KMS-11 (cell line): ENCODE data around the gene CTNNA1.

ENCODE experiments used
- H2AFZ ChIP-seq: fragments of 200-600 bp; sonication (generic); 2 replicates; pipeline ENCODE4 v1.6.1; 2016; ENCODE audit warnings: antibody characterized with exemption, mixed run types, low read depth
- H3K27ac ChIP-seq: fragments of 200-600 bp; sonication (generic); 2 replicates; pipeline ENCODE4 v1.6.1; 2016; ENCODE audit warnings: mild to moderate bottlenecking, mixed run types
- H3K27me3 ChIP-seq: fragments of 200-600 bp; sonication (generic); 2 replicates; pipeline ENCODE4 v1.6.1; 2017; ENCODE audit warnings: mild to moderate bottlenecking, low read depth, mixed run types, moderate library complexity; ENCODE audit not compliant: insufficient read depth
- H3K36me3 ChIP-seq: fragments of 200-600 bp; sonication (generic); 2 replicates; pipeline ENCODE4 v1.6.1; 2017; ENCODE audit warnings: mild to moderate bottlenecking, mixed run types; ENCODE audit not compliant: insufficient read depth
- H3K4me1 ChIP-seq: fragments of 200-600 bp; sonication (generic); 2 replicates; pipeline ENCODE4 v1.6.1; 2016; ENCODE audit warnings: mild to moderate bottlenecking, low read depth, mixed run types; ENCODE audit not compliant: poor library complexity, severe bottlenecking
- H3K4me2 ChIP-seq: fragments of 200-600 bp; sonication (generic); 2 replicates; pipeline ENCODE4 v1.7.0; 2016; ENCODE audit warnings: mild to moderate bottlenecking, mixed run types
- H3K4me3 ChIP-seq: fragments of 200-600 bp; sonication (generic); IDR thresholded peaks from 2 replicates; pipeline ENCODE4 v1.6.1; 2017; ENCODE audit warnings: low read depth, low read length, mixed read lengths; ENCODE audit not compliant: insufficient read depth
- H3K79me2 ChIP-seq: fragments of 200-600 bp; sonication (generic); 2 replicates; pipeline ENCODE4 v1.6.1; 2016; ENCODE audit warnings: low read depth, mixed run types; ENCODE audit not compliant: insufficient read depth
- H3K9ac ChIP-seq: fragments of 200-600 bp; sonication (generic); 2 replicates; pipeline ENCODE4 v1.6.1; 2016; ENCODE audit warnings: mild to moderate bottlenecking, mixed run types
- H4K20me1 ChIP-seq: fragments of 200-600 bp; sonication (generic); 2 replicates; pipeline ENCODE4 v1.6.1; 2016; ENCODE audit warnings: mild to moderate bottlenecking, mixed run types; ENCODE audit not compliant: insufficient read depth
- TF ChIP-seq, protein P1 (sequence below): fragments of 200-600 bp; sonication (generic); conservative IDR thresholded peaks from 2 replicates; pipeline ENCODE4 v1.6.1; 2017; ENCODE audit warnings: low read depth, mild to moderate bottlenecking, antibody characterized with exemption, low read length, moderate library complexity, mixed read lengths

The CTNNA1 gene

GRCh38 chr5:138716456-138716924 lies 36.7 kb upstream of the CTNNA1 start:
- no peaks in the 10 kb centered on the region for H3K27me3 ChIP-seq
- H3K9ac ChIP-seq = no peak overlapping the region
- H3K4me1 ChIP-seq = no peaks in the 10 kb centered on the region
- H3K36me3 ChIP-seq = no peaks in the 10 kb centered on the region
- H3K4me2 ChIP-seq = no peak overlapping the region
- no peak overlapping the region for H3K27ac ChIP-seq
- no peaks in the 10 kb centered on the region for H4K20me1 ChIP-seq
- no peaks in the 10 kb centered on the region for H3K79me2 ChIP-seq
- no peak overlapping the region for H2AFZ ChIP-seq
- H3K4me3 ChIP-seq = no peak overlapping the region
- TF ChIP-seq, protein P1, sequence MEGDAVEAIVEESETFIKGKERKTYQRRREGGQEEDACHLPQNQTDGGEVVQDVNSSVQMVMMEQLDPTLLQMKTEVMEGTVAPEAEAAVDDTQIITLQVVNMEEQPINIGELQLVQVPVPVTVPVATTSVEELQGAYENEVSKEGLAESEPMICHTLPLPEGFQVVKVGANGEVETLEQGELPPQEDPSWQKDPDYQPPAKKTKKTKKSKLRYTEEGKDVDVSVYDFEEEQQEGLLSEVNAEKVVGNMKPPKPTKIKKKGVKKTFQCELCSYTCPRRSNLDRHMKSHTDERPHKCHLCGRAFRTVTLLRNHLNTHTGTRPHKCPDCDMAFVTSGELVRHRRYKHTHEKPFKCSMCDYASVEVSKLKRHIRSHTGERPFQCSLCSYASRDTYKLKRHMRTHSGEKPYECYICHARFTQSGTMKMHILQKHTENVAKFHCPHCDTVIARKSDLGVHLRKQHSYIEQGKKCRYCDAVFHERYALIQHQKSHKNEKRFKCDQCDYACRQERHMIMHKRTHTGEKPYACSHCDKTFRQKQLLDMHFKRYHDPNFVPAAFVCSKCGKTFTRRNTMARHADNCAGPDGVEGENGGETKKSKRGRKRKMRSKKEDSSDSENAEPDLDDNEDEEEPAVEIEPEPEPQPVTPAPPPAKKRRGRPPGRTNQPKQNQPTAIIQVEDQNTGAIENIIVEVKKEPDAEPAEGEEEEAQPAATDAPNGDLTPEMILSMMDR = no peak

DNA sequence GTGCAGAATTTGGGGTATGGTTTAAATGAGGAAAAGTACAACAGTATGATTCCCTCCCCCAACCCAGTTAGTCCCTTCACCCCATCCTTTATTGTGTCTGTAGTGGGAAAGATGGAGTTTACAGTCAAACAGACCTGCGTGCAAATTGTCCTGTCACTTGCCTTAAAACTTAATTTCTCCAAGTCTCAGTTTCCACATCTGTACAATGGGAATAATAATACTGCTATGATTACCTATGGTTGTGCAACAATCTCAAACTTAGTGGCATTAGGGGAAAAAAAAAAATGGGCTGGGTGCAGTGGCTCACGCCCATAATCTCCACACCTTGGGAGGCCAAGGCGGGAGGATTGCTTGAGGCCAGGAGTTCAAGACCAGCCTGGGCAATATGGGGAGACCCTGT lies 35.8 kb upstream of the CTNNA1 start:
- Histone ChIP-seq H4K20me1 (no peaks in the 10 kb centered on the region), H2AFZ (no peak overlapping the region), H3K9ac (no peak overlapping the region), H3K79me2 (no peaks in the 10 kb centered on the region), H3K27ac (no peak overlapping the region), H3K4me3 (no peak overlapping the region), H3K4me2 (no peak overlapping the region), H3K36me3 (no peaks in the 10 kb centered on the region), H3K27me3 (no peaks in the 10 kb centered on the region), H3K4me1 (no peaks in the 10 kb centered on the region)
- TF ChIP-seq, protein P1 = no peak

GRCh38 chr5:138719811-138720210 lies 33.4 kb upstream of the CTNNA1 start:
- no peak overlapping the region for H3K27ac ChIP-seq
- H3K27me3 ChIP-seq = no peaks in the 10 kb centered on the region
- TF ChIP-seq, protein P1 = no peak
- no peak overlapping the region for H2AFZ ChIP-seq
- no peak overlapping the region for H3K4me3 ChIP-seq
- H3K79me2 ChIP-seq = no peaks in the 10 kb centered on the region
- H3K4me1 ChIP-seq = peaks cover 1% of the 10 kb centered on the region
- H3K36me3 ChIP-seq = no peaks in the 10 kb centered on the region
- H3K4me2 ChIP-seq = no peak overlapping the region
- H3K9ac ChIP-seq = no peak overlapping the region
- no peaks in the 10 kb centered on the region for H4K20me1 ChIP-seq

- TF ChIP-seq, protein P1 = no peak
Observed at GRCh38 chr5:138720840-138721239, 32.4 kb upstream of the CTNNA1 start.

GRCh38 chr5:138721979-138722378 lies 31.2 kb upstream of the CTNNA1 start:
- Histone ChIP-seq H4K20me1 (no peaks in the 10 kb centered on the region), H3K4me3 (no peak overlapping the region), H3K36me3 (no peaks in the 10 kb centered on the region), H3K4me1 (peaks cover 14% of the 10 kb centered on the region), H2AFZ (no peak overlapping the region), H3K4me2 (no peak overlapping the region), H3K9ac (no peak overlapping the region), H3K79me2 (no peaks in the 10 kb centered on the region), H3K27me3 (no peaks in the 10 kb centered on the region), H3K27ac (no peak overlapping the region)
- TF ChIP-seq, protein P1 = no peak

More at GRCh38 chr5:138720840-138721239, 32.4 kb upstream of the CTNNA1 start:
- Histone ChIP-seq H3K9ac (no peak overlapping the region), H3K4me2 (no peak overlapping the region), H3K79me2 (no peaks in the 10 kb centered on the region), H3K4me1 (peaks cover 12% of the 10 kb centered on the region), H3K36me3 (no peaks in the 10 kb centered on the region), H3K4me3 (no peak overlapping the region), H4K20me1 (no peaks in the 10 kb centered on the region), H3K27me3 (no peaks in the 10 kb centered on the region), H3K27ac (no peak overlapping the region), H2AFZ (no peak overlapping the region)
